SK-N-SH treated with all-trans-retinoic acid at 6 μM for 48 hours (cell line): ENCODE measurements around the gene CST11.
"Not testable (repeated sequence)": the region's sequence is repeated elsewhere in the genome, so short reads cannot be mapped to it uniquely, and the experiment has no call there.

Experiments
- ATAC-seq: fragments of 200-7000 bp; cut with Tn5 transposase; 3 replicates; pipeline ENCODE4 v1.9.1; 2020; ENCODE audit warnings: mild to moderate bottlenecking, moderate library complexity
- ARNTL ChIP-seq: fragments of 450-650 bp; formaldehyde crosslinking; IDR thresholded peaks from 2 replicates; pipeline ENCODE4 v1.5.0; 2020; ENCODE audit warnings: low read depth, mild to moderate bottlenecking, moderate library complexity, borderline replicate concordance
- BACH2 ChIP-seq: fragments of 250-450 bp; sonication (Bioruptor Pico); IDR thresholded peaks from 2 replicates; pipeline ENCODE4 v1.9.0; 2021; ENCODE audit warnings: mild to moderate bottlenecking, borderline replicate concordance
- CSDC2 ChIP-seq: fragments of 250-450 bp; sonication (Bioruptor Pico); IDR thresholded peaks from 2 replicates; pipeline ENCODE4 v1.5.0; 2020; ENCODE audit warnings: mild to moderate bottlenecking, moderate library complexity
- ESRRG ChIP-seq: fragments of 250-450 bp; sonication (Bioruptor Pico); IDR thresholded peaks from 2 replicates; pipeline ENCODE4 v1.6.1; 2021; ENCODE audit warnings: mild to moderate bottlenecking
- GLIS3 ChIP-seq: fragments of 250-450 bp; sonication (Bioruptor Pico); IDR thresholded peaks from 2 replicates; pipeline ENCODE4 v1.5.0; 2020; ENCODE audit warnings: mild to moderate bottlenecking, moderate library complexity
- ISL1 ChIP-seq: fragments of 250-450 bp; sonication (Bioruptor Pico); IDR thresholded peaks from 2 replicates; pipeline ENCODE4 v2.1.2; 2022; ENCODE audit warnings: mild to moderate bottlenecking, moderate library complexity
- OSR1 ChIP-seq: fragments of 250-450 bp; sonication (Bioruptor Pico); IDR thresholded peaks from 2 replicates; pipeline ENCODE4 v1.8.0; 2022; ENCODE audit warnings: moderate library complexity, mild to moderate bottlenecking, inconsistent platforms
- PPARA ChIP-seq: fragments of 250-450 bp; sonication (Bioruptor Pico); IDR thresholded peaks from 2 replicates; pipeline ENCODE4 v1.5.0; 2020; ENCODE audit warnings: mild to moderate bottlenecking, borderline replicate concordance
- RARB ChIP-seq: fragments of 250-450 bp; sonication (Bioruptor Pico); IDR thresholded peaks from 2 replicates; pipeline ENCODE4 v1.8.0; 2021; ENCODE audit warnings: mild to moderate bottlenecking, moderate library complexity
- SNAI2 ChIP-seq: fragments of 250-450 bp; sonication (Bioruptor Pico); IDR thresholded peaks from 2 replicates; pipeline ENCODE4 v1.5.0; 2020; ENCODE audit warnings: mild to moderate bottlenecking, moderate library complexity
- TOX ChIP-seq: fragments of 250-450 bp; sonication (Bioruptor Pico); IDR thresholded peaks from 2 replicates; pipeline ENCODE4 v1.8.0; 2021; ENCODE audit warnings: mild to moderate bottlenecking, moderate library complexity, borderline replicate concordance
- ZC3H10 ChIP-seq: fragments of 250-450 bp; sonication (Bioruptor Pico); IDR thresholded peaks from 2 replicates; pipeline ENCODE4 v1.5.1; 2021; ENCODE audit warnings: mild to moderate bottlenecking, moderate library complexity
- ZFP3 ChIP-seq: fragments of 250-450 bp; sonication (Bioruptor Pico); IDR thresholded peaks from 2 replicates; pipeline ENCODE4 v1.5.0; 2020; ENCODE audit warnings: mild to moderate bottlenecking, moderate library complexity
- ZNF565 ChIP-seq: fragments of 450-650 bp; formaldehyde crosslinking; conservative IDR thresholded peaks from 2 replicates; pipeline ENCODE4 v1.5.0; 2020; ENCODE audit warnings: low read depth, mild to moderate bottlenecking, moderate library complexity
- ZNF70 ChIP-seq: fragments of 450-650 bp; formaldehyde crosslinking; IDR thresholded peaks from 2 replicates; pipeline ENCODE4 v1.5.0; 2020; ENCODE audit warnings: mild to moderate bottlenecking, moderate library complexity
- ZNF8 ChIP-seq: fragments of 450-650 bp; formaldehyde crosslinking; IDR thresholded peaks from 2 replicates; pipeline ENCODE4 v1.5.0; 2020; ENCODE audit warnings: mild to moderate bottlenecking, moderate library complexity
- TF ChIP-seq, protein P1 (sequence below): fragments of 250-450 bp; sonication (Bioruptor Pico); IDR thresholded peaks from 2 replicates; pipeline ENCODE4 v1.5.1; 2021; ENCODE audit warnings: mild to moderate bottlenecking, moderate library complexity
- TF ChIP-seq, protein P2 (sequence below): fragments of 250-450 bp; sonication (Bioruptor Pico); IDR thresholded peaks from 2 replicates; pipeline ENCODE4 v1.5.1; 2020; ENCODE audit warnings: low read depth, mild to moderate bottlenecking, moderate library complexity
- TF ChIP-seq, protein P3 (sequence below): fragments of 250-450 bp; sonication (Bioruptor Pico); IDR thresholded peaks from 2 replicates; pipeline ENCODE4 v1.8.0; 2020; ENCODE audit warnings: mild to moderate bottlenecking, moderate library complexity, borderline replicate concordance
- TF ChIP-seq, protein P4 (sequence below): fragments of 250-450 bp; sonication (Bioruptor Pico); IDR thresholded peaks from 2 replicates; pipeline ENCODE4 v1.5.0; 2020; ENCODE audit warnings: mild to moderate bottlenecking, moderate library complexity

CST11 gene

DNA sequence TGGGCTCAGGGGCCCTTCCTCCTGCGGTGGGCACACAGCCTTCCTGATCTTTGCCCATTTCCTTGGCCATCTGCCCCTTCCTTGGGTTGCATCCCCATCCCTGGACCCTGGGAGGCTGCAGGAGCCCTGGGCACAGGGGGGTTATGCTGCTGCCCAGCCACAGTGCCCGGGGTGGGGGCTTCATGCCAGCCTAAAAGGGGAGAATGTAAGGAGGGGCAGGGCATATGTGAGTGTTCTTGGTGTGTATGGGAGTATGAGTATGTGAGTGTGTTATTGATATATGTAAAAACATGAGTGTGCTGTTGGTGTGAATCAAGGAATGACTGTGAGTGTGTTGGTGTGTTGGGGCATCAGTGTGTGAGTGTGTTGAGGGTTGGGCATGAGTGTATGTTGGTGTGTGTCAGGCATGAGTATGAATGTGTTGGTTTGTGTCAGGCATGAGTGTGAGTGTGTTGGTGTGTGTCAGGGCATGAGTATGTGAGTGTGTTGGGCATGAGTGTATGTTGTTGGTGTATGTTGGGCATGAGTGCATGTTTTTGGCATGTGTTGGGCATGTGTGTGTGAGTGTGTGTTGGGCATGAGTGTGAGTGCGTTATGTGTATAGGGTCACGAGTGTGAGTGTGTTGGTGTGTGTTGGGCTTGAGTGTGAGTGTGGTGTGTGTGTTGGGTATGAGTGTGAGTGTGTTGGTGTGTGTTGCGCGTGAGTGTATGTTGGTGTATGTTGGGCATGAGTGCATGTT lies 23.5 kb upstream of the CST11 start:
- no peak for ATAC-seq
- TF ChIP-seq BACH2 (CRISPR knock-in tag) (no peak), ISL1 (CRISPR knock-in tag) (no peak)

DNA sequence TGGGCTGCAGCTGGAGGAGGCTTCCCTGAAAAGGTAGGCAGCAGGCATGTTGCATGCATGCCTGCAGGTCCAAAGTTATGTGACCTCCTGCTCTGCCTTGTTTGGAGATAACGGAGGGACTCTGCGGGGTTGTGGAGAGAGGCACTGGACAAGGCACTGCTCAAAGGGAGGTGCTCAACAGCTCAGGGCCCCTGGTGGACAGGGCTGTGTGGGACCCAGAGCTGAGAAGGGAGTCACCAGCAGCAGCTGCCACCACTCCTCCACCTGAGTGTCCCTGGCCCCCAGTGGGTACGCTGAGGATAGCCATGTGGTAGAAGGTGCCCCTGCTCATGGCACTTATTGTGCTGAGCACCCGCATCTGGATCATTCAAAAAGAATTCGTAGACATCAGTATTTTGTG lies 22.7 kb upstream of the CST11 start:
- no peak for TF ChIP-seq ZFP3 (CRISPR knock-in tag)
- TF ChIP-seq CSDC2 (CRISPR knock-in tag), result no peak
- TF ChIP-seq ZNF70, result no peak
- TF ChIP-seq ZNF565 (CRISPR knock-in tag), result no peak
- no peak for TF ChIP-seq SNAI2
- TF ChIP-seq TOX (CRISPR knock-in tag), result no peak
- TF ChIP-seq ZNF8 (CRISPR knock-in tag), result no peak
- TF ChIP-seq, protein P1, sequence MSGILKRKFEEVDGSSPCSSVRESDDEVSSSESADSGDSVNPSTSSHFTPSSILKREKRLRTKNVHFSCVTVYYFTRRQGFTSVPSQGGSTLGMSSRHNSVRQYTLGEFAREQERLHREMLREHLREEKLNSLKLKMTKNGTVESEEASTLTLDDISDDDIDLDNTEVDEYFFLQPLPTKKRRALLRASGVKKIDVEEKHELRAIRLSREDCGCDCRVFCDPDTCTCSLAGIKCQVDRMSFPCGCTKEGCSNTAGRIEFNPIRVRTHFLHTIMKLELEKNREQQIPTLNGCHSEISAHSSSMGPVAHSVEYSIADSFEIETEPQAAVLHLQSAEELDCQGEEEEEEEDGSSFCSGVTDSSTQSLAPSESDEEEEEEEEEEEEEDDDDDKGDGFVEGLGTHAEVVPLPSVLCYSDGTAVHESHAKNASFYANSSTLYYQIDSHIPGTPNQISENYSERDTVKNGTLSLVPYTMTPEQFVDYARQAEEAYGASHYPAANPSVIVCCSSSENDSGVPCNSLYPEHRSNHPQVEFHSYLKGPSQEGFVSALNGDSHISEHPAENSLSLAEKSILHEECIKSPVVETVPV (CRISPR knock-in tag), result no peak
- TF ChIP-seq, protein P2, sequence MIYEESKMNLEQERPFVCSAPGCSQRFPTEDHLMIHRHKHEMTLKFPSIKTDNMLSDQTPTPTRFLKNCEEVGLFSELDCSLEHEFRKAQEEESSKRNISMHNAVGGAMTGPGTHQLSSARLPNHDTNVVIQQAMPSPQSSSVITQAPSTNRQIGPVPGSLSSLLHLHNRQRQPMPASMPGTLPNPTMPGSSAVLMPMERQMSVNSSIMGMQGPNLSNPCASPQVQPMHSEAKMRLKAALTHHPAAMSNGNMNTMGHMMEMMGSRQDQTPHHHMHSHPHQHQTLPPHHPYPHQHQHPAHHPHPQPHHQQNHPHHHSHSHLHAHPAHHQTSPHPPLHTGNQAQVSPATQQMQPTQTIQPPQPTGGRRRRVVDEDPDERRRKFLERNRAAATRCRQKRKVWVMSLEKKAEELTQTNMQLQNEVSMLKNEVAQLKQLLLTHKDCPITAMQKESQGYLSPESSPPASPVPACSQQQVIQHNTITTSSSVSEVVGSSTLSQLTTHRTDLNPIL (CRISPR knock-in tag), result no peak
- TF ChIP-seq, protein P3, sequence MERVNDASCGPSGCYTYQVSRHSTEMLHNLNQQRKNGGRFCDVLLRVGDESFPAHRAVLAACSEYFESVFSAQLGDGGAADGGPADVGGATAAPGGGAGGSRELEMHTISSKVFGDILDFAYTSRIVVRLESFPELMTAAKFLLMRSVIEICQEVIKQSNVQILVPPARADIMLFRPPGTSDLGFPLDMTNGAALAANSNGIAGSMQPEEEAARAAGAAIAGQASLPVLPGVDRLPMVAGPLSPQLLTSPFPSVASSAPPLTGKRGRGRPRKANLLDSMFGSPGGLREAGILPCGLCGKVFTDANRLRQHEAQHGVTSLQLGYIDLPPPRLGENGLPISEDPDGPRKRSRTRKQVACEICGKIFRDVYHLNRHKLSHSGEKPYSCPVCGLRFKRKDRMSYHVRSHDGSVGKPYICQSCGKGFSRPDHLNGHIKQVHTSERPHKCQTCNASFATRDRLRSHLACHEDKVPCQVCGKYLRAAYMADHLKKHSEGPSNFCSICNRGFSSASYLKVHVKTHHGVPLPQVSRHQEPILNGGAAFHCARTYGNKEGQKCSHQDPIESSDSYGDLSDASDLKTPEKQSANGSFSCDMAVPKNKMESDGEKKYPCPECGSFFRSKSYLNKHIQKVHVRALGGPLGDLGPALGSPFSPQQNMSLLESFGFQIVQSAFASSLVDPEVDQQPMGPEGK (CRISPR knock-in tag), result no peak
- TF ChIP-seq ISL1 (CRISPR knock-in tag), result no peak
- no peak for TF ChIP-seq ESRRG (CRISPR knock-in tag)
- no peak for TF ChIP-seq OSR1
- TF ChIP-seq GLIS3 (CRISPR knock-in tag), result no peak
- no peak for TF ChIP-seq ZC3H10 (CRISPR knock-in tag)
- TF ChIP-seq, protein P4, sequence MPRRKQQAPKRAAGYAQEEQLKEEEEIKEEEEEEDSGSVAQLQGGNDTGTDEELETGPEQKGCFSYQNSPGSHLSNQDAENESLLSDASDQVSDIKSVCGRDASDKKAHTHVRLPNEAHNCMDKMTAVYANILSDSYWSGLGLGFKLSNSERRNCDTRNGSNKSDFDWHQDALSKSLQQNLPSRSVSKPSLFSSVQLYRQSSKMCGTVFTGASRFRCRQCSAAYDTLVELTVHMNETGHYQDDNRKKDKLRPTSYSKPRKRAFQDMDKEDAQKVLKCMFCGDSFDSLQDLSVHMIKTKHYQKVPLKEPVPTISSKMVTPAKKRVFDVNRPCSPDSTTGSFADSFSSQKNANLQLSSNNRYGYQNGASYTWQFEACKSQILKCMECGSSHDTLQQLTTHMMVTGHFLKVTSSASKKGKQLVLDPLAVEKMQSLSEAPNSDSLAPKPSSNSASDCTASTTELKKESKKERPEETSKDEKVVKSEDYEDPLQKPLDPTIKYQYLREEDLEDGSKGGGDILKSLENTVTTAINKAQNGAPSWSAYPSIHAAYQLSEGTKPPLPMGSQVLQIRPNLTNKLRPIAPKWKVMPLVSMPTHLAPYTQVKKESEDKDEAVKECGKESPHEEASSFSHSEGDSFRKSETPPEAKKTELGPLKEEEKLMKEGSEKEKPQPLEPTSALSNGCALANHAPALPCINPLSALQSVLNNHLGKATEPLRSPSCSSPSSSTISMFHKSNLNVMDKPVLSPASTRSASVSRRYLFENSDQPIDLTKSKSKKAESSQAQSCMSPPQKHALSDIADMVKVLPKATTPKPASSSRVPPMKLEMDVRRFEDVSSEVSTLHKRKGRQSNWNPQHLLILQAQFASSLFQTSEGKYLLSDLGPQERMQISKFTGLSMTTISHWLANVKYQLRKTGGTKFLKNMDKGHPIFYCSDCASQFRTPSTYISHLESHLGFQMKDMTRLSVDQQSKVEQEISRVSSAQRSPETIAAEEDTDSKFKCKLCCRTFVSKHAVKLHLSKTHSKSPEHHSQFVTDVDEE, result no peak
- no peak for ATAC-seq

DNA sequence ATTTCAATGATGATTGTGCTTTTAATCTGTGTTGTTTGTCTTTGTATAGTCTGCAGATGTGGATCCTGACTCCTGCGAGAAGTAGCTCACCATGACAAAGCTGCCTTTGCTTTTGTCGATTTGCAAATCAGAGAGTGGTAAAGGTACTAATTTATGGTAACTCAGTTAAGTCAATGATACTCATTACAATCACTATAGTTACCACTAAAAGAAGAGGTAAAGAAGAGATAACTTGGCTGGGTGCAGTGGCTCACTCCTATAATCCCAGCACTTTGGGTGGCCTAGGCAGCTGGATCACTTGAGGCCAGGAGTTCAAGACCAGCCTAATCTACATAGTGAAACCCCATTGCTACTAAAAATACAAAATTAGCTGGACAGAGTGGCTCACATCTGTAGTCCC lies 20.6 kb upstream of the CST11 start:
- not testable (repeated sequence) for ATAC-seq

DNA sequence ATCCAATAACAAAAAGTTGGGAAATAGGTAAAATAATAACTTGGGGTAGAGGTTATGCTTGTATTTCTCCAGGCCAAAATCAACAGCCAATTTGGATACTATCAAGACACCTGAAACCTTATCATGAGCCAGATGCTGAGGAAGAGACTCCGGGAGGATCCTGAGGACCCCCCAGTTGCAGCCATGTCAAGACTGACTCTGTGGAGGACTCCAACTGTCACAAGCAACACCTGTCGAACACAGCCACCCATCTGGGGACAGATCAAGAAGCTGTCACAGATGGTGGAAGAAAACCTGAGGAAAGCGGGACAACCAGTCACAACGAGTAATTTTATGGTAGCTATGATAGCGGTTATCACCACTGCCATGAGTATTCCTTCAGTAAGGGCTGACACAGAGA lies 19.6 kb upstream of the CST11 start:
- not testable (repeated sequence) for ATAC-seq

DNA sequence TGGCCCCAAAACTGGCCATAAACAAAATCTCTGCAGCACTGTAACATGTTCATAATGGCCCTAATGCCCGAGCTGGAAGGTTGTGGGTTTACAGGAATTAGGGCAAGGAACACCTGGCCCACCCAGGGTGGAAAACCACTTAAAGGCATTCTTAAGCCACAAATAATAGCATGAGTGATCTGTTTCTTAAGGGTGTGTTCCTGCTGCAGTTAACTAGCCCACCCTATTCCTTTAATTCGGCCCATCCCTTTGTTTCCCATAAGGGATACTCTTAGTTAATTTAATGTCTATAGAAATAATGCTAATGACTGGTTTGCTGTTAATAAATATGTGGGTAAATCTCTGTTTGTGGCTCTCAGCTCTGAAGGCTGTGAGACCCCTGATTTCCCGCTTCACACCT lies 14.3 kb upstream of the CST11 start:
- ATAC-seq, result not testable (repeated sequence)

DNA sequence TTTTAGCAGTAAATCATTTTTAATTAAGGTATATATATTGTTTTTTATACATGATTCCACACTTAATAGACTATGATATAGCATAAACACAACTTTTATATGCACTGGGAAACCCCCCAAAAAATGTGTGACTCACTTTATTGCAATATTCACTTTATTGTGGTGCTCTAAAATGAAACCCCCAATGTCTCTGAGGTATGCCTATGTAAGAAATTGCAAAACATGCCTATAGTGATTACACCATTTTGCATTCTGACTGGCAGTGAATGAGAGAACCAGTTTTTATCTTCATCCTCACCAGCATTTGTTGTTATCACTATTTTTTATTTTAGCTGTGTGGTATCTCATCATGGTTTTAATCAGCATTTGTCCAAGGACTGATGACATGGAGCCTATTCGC lies 8.5 kb upstream of the CST11 start:
- TF ChIP-seq ARNTL (CRISPR knock-in tag), result no peak
- TF ChIP-seq ISL1 (CRISPR knock-in tag), result no peak
- no peak for TF ChIP-seq ZNF565 (CRISPR knock-in tag)
- TF ChIP-seq PPARA (CRISPR knock-in tag), result no peak
- no peak for TF ChIP-seq ZC3H10 (CRISPR knock-in tag)
- no peak for TF ChIP-seq RARB (CRISPR knock-in tag)
- TF ChIP-seq TOX (CRISPR knock-in tag), result no peak
- no peak for TF ChIP-seq ZNF70
- TF ChIP-seq, protein P1 (CRISPR knock-in tag), result no peak
- TF ChIP-seq, all 23 proteins: peak for 0
- ATAC-seq, result no peak
